GM12864 (cell line): ENCODE data around the gene DUSP7.

ENCODE experiments used
- DNase-seq: peaks from one replicate; pipeline ENCODE4 v3.0.0-alpha.2; 2011; ENCODE audit warnings: low read depth
- H3K4me3 ChIP-seq: 2 replicates; pipeline ENCODE4 v1.5.1; 2011; ENCODE audit warnings: mild to moderate bottlenecking, low read depth, low read length, control low read depth
- CTCF ChIP-seq: IDR thresholded peaks from 2 replicates; pipeline ENCODE4 v1.5.1; 2011; ENCODE audit warnings: low read depth, mild to moderate bottlenecking, moderate library complexity, low read length, control low read depth, inconsistent platforms; ENCODE audit errors: missing control alignments

DUSP7 gene

GRCh38 chr3:52095990-52096775, 39.8 kb upstream of the DUSP7 start:
- TF ChIP-seq CTCF = no peak
- no peak for DNase-seq

GRCh38 chr3:52094571-52095485, 38.5 kb upstream of the DUSP7 start:
- DNase-seq = no peak
- no peak overlapping the region for H3K4me3 ChIP-seq
- TF ChIP-seq CTCF = no peak

More at GRCh38 chr3:52095990-52096775, 39.8 kb upstream of the DUSP7 start:
- no peak overlapping the region for H3K4me3 ChIP-seq

- DNase-seq = no peak
- no peak overlapping the region for H3K4me3 ChIP-seq
- no peak for TF ChIP-seq CTCF
These were observed 37.6 kb upstream of the DUSP7 start for GRCh38 chr3:52093756-52094545.

- no peak overlapping the region for H3K4me3 ChIP-seq
- DNase-seq = no peak
- TF ChIP-seq CTCF = no peak
These were observed 36.5 kb upstream of the DUSP7 start for GRCh38 chr3:52092891-52093290.

GRCh38 chr3:52092271-52092660, 35.9 kb upstream of the DUSP7 start:
- no peak for DNase-seq
- TF ChIP-seq CTCF = no peak
- no peak overlapping the region for H3K4me3 ChIP-seq

GRCh38 chr3:52091586-52092270, 35.4 kb upstream of the DUSP7 start:
- H3K4me3 ChIP-seq = no peak overlapping the region
- no peak for TF ChIP-seq CTCF
- DNase-seq = no peak
